Rectal smooth muscle tissue (tissue), 1 donor: Measurements from ENCODE around the gene EXOSC2.
A peak's percentile ranks its signal among the peaks of the same experiment; 100 is the strongest.

ENCODE experiments used
- H3K27ac ChIP-seq: one replicate; pipeline ENCODE4 v1.7.0; 2013; ENCODE audit warnings: low read depth, low read length, inconsistent platforms
- H3K27me3 ChIP-seq: one replicate; pipeline ENCODE4 v1.7.0; 2013; ENCODE audit warnings: low read length; ENCODE audit not compliant: control insufficient read depth, insufficient read depth
- H3K36me3 ChIP-seq: one replicate; pipeline ENCODE4 v1.7.0; 2013; ENCODE audit warnings: low read length; ENCODE audit not compliant: control insufficient read depth, insufficient read depth
- H3K4me1 ChIP-seq: one replicate; pipeline ENCODE4 v1.7.0; 2013; ENCODE audit warnings: low read length; ENCODE audit not compliant: control insufficient read depth, insufficient read depth
- H3K4me3 ChIP-seq: one replicate; pipeline ENCODE4 v1.7.0; 2013; ENCODE audit warnings: low read length
- H3K9ac ChIP-seq: one replicate; pipeline ENCODE4 v1.7.0; 2013; ENCODE audit warnings: low read length

EXOSC2 gene

DNA sequence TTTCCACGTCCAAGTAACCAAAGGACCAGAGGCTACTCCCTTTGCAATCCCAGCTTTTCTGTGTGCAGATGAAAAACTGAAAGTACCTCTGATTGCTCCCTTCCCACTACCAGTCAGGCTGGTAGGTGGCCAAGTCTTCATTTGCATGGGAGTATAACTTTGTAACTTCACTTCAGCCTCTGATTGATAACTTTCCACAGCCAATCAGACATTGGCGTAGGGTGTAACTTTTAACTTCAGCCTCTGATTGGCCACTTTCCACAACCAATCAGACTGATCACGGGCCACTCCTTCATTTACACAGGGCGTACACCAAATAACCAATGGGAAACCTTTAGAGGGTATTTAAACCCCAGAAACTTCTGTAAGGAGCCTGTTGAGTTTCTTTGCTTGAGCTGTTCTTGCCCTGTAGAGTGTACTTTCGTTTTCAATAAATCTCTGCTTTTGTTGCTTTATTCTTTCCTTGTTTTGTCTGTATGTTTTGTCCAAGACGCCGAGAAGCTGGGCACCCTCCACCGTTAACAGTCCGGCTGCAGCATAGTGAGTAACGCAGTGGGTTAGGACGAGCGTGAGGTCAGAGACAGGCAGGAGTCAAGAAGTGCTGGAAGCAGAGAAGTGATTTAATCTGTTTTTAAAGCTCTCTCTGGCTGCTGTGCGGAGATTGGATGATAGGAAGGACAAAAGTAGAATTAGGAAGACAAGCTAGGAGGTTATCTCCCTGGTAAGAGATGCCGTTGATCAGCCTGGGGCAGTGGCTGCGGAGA lies 3.5 kb upstream of the EXOSC2 start:
- no peaks in the 10 kb centered on the region for H3K27me3 ChIP-seq
- H3K27ac ChIP-seq: peak overlapping the region; percentile 61
- peak overlapping the region; percentile 55 for H3K4me3 ChIP-seq
- no peaks in the 10 kb centered on the region for H3K36me3 ChIP-seq
- H3K4me1 ChIP-seq: peaks cover 8% of the 10 kb centered on the region
- no peak overlapping the region for H3K9ac ChIP-seq

DNA sequence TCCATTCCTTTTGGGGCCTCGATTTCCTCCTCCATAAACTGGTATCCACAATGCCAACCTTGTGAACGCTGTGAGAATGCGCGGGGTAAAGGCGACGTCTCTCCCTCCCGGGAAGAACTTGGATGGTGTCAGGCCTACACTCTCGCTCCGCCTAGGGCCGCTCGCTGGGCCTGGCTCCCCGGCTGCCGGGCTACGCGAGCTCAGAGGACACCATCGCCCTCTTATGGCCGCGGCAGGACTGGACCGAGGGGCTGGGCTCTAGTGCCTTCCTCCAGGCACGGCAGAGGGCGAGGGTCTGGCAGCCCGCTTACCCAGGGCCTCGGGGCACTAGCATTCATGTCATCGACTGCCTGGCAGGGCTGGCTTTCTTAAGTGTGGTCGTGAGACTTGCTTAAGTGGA lies 1.3 kb upstream of the EXOSC2 start:
- H3K9ac ChIP-seq: no peak overlapping the region
- no peak overlapping the region for H3K4me3 ChIP-seq
- H3K27ac ChIP-seq: no peak overlapping the region

DNA sequence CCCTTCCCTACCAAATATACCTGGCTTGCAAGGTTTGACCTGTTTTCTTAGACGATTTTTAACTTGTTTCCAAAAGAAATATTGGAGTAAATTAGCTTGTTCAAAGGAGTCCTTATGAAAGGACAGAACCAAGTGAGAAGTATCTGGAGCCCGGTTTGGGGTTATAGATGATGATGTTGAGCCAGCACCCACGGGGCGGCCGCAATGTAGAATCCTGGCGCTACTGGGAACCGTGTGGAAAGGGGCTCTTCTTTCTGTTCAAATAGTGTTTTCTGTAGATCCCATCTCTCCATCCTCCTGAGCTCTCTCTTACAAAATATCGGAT lies 517 bp upstream of the EXOSC2 start:
- H3K4me3 ChIP-seq: peak overlapping the region; percentile 62
- peaks cover 8% of the 10 kb centered on the region for H3K4me1 ChIP-seq
- H3K36me3 ChIP-seq: peaks cover 16% of the 10 kb centered on the region
- H3K27me3 ChIP-seq: no peaks in the 10 kb centered on the region
- no peak overlapping the region for H3K9ac ChIP-seq
- H3K27ac ChIP-seq: peak overlapping the region; percentile 57

More for the DNA sequence above, 1.3 kb upstream of the EXOSC2 start:
- Histone ChIP-seq H3K27me3 (no peaks in the 10 kb centered on the region), H3K4me1 (peaks cover 8% of the 10 kb centered on the region), H3K36me3 (peaks cover 12% of the 10 kb centered on the region)

DNA sequence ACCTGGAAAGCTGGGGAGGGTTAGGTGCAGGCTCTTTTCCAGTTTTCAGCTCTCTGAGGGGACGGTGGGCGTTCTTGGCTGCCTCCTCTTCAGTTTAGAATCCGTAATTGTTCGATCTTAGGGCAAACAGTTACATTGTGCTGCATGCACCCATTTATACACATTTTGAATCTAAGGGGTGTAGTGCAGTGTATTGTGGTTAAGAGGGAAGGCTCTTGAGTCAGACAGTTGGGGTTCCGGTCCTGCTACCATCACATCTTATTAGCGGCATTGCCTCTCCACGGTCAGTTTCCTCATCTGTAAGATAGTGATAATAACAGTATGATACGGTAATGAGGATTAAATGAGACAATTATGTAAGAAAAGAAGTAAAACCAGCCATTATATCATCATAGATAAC lies 625 bp downstream of the EXOSC2 start:
- Histone ChIP-seq H3K4me1 (peaks cover 8% of the 10 kb centered on the region), H3K27me3 (no peaks in the 10 kb centered on the region), H3K36me3 (peaks cover 26% of the 10 kb centered on the region), H3K27ac (no peak overlapping the region), H3K9ac (peak overlapping the region; percentile 63), H3K4me3 (peak overlapping the region; percentile 79)

DNA sequence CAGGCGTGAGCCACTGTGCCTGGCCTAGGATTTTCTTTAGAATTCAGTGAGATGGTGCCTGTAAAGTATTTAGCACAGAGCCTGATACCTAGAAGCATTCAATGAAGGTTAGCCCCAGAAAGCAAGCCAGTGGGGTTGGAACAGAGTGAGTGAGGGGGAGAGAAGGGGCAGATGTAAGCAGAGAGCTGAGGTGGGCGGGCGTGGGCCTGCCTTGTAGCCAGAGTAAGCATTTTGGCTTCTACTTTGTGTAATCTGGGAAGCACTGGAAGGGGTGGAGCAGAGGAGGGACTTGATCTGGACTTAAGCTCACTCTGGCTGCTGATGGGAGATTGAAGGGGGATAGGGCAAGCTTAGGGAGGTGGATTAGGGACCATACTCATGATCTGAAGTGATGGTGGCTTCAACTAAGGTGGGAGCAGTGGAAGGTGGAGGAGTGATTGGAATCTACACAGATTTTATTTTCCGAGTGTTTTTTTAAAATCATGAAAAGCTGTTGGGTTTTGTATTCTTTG lies 2.6 kb downstream of the EXOSC2 start:
- Histone ChIP-seq H3K36me3 (peaks cover 37% of the 10 kb centered on the region), H3K27ac (no peak overlapping the region), H3K9ac (no peak overlapping the region), H3K4me3 (no peak overlapping the region), H3K27me3 (no peaks in the 10 kb centered on the region), H3K4me1 (peaks cover 8% of the 10 kb centered on the region)

DNA sequence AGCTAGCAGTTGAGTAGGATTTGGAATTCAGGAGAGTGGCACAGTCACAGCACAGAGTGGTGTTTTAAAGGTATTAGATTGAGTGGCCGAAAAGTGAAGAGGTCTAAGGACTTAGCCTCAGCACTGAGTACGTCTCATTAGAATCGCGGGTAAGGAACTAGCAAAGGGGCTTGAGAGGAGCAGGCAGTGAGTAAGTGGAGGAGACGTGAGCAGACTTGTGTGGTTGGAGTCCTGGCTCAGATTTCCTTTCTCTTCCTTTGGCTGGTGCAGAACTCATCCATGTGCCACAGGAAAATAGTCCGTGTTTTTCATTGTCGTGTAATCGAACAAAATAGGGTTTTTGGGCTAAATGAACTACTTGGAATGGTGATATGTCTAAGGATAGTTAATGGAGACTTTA lies 3.4 kb downstream of the EXOSC2 start:
- peaks cover 37% of the 10 kb centered on the region for H3K36me3 ChIP-seq
- peaks cover 8% of the 10 kb centered on the region for H3K4me1 ChIP-seq
- no peak overlapping the region for H3K9ac ChIP-seq
- no peak overlapping the region for H3K27ac ChIP-seq
- H3K4me3 ChIP-seq: no peak overlapping the region
- H3K27me3 ChIP-seq: no peaks in the 10 kb centered on the region

DNA sequence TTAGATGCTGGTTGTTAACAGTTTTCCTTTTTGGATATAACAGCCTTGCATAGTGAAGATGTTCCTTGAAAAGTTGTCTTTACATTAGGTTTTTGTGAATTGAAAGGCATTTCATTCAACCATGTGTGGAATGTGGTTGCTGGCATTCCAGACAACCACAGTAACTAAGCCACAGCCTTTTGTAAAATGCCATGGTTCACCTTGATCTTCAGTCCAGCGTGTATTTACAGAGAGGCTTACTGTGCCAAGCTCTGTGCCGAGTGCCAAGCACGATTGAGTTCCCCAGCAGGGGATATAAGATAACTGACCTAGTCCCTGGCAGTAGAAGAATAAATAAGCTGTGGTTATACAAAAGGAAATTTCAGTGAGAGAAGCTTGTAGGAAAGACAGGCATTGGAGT lies 4.9 kb downstream of the EXOSC2 start:
- H3K27me3 ChIP-seq: no peaks in the 10 kb centered on the region
- no peak overlapping the region for H3K9ac ChIP-seq
- peaks cover 6% of the 10 kb centered on the region for H3K4me1 ChIP-seq
- no peak overlapping the region for H3K27ac ChIP-seq
- H3K4me3 ChIP-seq: no peak overlapping the region
- H3K36me3 ChIP-seq: peaks cover 44% of the 10 kb centered on the region

DNA sequence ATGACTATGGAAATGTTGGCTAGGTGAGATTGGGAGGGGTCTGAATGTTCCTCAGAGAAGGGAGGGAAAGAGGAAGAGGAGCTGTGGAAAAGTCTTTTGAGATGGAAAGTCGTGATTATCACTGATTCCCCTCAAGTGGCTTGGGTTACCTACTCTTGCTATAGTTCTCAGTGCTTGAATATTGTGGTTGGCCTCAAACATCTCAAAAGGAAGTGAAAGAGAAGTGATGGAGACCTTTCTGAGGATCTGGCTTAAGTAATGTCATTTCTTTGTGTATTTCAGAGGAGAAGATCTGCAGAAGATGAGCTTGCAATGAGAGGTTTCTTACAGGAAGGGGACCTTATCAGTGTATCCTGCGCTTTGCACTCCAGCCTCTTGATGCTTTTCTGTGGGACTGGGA lies 5.5 kb downstream of the EXOSC2 start:
- no peak overlapping the region for H3K9ac ChIP-seq
- peaks cover 5% of the 10 kb centered on the region for H3K4me1 ChIP-seq
- H3K36me3 ChIP-seq: peaks cover 48% of the 10 kb centered on the region
- H3K4me3 ChIP-seq: no peak overlapping the region
- no peak overlapping the region for H3K27ac ChIP-seq
- H3K27me3 ChIP-seq: no peaks in the 10 kb centered on the region

DNA sequence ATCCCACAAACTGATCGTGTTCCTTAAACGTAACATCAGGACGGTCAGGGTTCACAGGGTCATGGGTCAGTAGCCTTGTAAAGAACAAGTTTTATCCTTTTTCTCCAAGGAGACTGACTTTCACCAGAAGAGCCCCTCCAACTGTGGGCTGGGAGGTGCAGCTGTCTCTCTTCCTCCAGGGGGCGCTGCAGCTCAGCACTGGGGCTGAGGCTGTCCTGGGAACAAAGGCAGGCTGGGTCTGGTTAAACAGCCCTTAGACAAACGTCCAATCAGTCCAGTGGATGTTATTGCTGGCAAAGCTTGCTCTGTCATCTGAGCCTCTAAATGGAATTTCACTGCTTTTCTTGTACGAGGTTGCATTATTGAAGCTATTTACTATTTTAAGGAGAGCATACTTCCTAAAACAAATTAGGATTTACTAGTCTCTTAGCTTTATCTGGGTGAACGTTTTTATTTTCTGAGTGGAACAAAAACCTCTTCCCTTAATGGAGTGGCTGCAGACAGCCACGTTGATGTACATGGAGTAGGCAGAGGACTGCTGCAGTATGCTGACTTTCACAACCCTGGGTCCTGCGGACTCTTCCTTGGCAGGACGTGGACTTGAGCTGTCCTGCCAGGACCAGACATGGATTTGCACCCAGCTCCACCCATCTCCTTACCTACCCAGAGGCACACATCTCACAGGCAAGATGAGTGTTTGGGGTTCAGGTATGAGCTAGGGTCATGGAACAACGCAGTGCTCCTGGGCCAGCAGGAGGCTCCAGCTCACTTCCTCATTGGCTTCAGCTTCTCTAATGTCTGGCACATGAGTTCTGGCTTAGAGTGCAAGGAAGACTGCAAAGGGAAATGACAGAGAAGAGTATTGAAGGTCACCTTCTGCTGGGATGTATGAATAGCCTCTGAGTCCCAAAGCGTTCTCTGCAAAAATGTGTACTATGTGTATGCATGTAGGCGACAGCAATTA lies 7.8 kb downstream of the EXOSC2 start:
- Histone ChIP-seq H3K27me3 (no peaks in the 10 kb centered on the region), H3K4me3 (no peak overlapping the region), H3K27ac (no peak overlapping the region), H3K9ac (no peak overlapping the region), H3K4me1 (no peaks in the 10 kb centered on the region), H3K36me3 (peaks cover 47% of the 10 kb centered on the region)

DNA sequence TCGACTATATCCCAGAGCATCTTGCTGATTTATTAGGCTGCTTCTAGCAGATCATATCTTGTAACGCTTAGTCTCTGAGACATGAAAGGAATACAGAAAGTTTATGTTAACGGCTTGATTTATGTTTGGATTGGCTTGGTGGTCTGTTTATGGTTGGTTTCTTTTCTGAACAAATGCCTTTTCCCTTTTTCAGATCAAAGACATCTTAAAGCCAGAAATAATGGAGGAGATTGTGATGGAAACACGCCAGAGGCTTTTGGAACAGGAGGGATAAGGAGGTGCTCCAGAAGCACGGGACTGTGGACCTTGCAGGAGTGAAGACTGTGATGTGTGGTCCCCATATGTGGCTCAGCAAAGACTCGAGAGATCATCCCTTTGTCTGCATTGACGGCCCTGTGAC lies 9.9 kb downstream of the EXOSC2 start:
- Histone ChIP-seq H3K27me3 (no peaks in the 10 kb centered on the region), H3K9ac (no peak overlapping the region), H3K36me3 (peaks cover 31% of the 10 kb centered on the region), H3K4me3 (no peak overlapping the region), H3K27ac (no peak overlapping the region), H3K4me1 (no peaks in the 10 kb centered on the region)

DNA sequence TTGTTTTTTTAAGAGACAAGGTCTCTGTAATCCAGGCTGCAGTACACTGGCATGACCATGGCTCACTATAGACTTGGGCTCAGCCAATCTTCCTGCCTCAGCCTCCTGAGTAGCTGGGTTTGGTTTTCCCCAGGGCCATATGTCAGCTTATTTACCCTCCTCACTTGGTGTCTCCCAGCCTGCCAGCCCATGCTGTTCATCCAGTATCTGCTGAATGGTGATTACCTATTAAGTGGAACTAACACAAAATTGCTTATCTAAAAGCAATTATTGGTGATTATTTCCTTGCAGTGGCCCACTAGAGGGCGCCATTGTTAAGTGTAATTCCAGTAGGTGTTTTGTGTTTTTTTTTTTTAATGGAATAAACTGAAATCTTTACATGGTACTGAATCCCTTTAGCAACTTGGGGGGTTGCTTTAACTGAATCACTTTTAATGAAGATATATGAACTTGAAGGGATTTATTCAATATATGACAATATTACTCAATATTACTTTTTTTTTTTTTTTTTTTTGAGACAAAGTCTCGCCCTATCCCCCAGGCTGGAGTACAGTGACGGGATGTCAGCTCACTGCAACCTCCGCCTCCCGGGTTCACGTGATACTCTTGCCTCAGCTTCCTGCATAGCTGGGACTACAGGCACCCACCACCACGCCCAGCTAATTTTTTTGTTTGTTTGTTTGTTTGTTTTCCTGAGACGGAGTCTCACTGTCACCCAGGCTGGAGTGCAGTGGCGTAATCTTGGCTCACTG lies 13.8 kb downstream of the EXOSC2 start:
- Histone ChIP-seq H3K9ac (no peak overlapping the region), H3K27me3 (no peaks in the 10 kb centered on the region), H3K27ac (no peak overlapping the region), H3K4me1 (no peaks in the 10 kb centered on the region), H3K4me3 (no peak overlapping the region), H3K36me3 (peaks cover 14% of the 10 kb centered on the region)

DNA sequence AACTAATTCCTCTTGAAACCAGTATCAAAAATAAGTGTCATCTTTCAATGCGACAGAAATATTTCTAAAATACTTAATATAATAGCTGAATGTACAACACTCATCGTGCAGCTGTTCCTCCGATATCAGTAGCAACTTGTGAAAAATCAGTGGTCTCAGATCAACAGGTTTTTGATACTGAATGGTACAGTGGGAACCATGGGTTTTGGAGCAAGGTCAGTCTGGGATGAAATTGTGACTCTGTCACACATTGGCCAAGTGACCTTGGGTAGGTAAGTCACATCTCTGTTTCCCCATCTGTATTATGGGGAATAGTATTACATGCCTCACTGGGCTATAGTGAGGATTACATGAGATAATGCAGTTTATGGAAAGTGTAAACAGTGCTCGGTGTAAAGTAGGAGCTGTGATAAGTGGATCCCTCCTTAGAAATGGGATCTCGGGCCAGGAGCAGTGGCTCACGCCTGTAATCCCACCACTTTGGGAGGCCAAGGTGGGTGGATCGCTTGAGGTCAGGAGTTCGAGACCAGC lies 17.3 kb downstream of the EXOSC2 start:
- Histone ChIP-seq H3K9ac (no peak overlapping the region), H3K4me1 (peaks cover 6% of the 10 kb centered on the region), H3K27me3 (no peaks in the 10 kb centered on the region)

More for the DNA sequence above, 17.3 kb downstream of the EXOSC2 start:
- H3K4me3 ChIP-seq: no peak overlapping the region
- H3K27ac ChIP-seq: no peak overlapping the region
- peaks cover 2% of the 10 kb centered on the region for H3K36me3 ChIP-seq
